K562 (cell line): ENCODE data around the gene ABHD1. TPM values are rescaled to one million over a fixed set of nuclear protein-coding genes. Genes with fewer than 3 reads are reported as not detected.

ENCODE experiments used
- ATF2 ChIP-seq: sonication (generic); formaldehyde crosslinking; IDR thresholded peaks from 2 replicates; pipeline ENCODE4 v1.8.1; 2022; ENCODE audit warnings: missing genetic modification reagents
- polyA plus RNA-seq, 8 experiments: library from polyadenylated mRNA; depleted of rRNA in 4 of 8; stranded (reverse) in 5 of 8; unstranded in 3 of 8; fragments of >200 nt; fragmentation: Nextera tagmentation in 2 of 8; fragmentation: Illumina TruSeq in 1 of 8; extraction: Ambion mirVana in 2 of 8; extraction: Trizol in 1 of 8; gene quantifications; 2 replicates each; pipeline versions ENCODE4 v1.2.1 to v1.2.3, GENCODE V29; 2011 to 2014; ENCODE audit warnings: inconsistent platforms in 1 of 8, missing spikeins in 1 of 8
- total RNA-seq, 7 experiments: library from RNA; depleted of rRNA in 6 of 7; stranded (reverse); fragments of >200 nt in 6 of 7; fragmentation: Illumina TruSeq in 2 of 7; extraction: Trizol in 2 of 7; gene quantifications; 2 replicates each; pipeline versions ENCODE4 v1.2.1 to v1.2.3, GENCODE V29; 2011 to 2021; ENCODE audit warnings: low replicate concordance in 1 of 7
- TF ChIP-seq, protein P1 (sequence below): fragments of 450-650 bp; IDR thresholded peaks from 2 replicates; pipeline ENCODE4 v1.6.1; 2017; ENCODE audit warnings: antibody characterized with exemption, mild to moderate bottlenecking
- TF ChIP-seq, protein P2 (sequence below), 3 experiments: fragments of 200-800 bp in 1 of 3; sonication (Bioruptor generic) in 1 of 3; sonication (generic) in 1 of 3; formaldehyde crosslinking in 1 of 3; IDR thresholded peaks; 2 replicates each; pipeline versions ENCODE4 v1.6.1 to v1.8.0; 2016 to 2022; ENCODE audit warnings: mild to moderate bottlenecking in 2 of 3, missing compliant biosample characterization in 2 of 3, missing genetic modification characterization in 2 of 3, missing genetic modification reagents in 1 of 3

Gene ABHD1
- total and polyA plus RNA-seq, 9 of the 15 experiments (the other 6 are each of a cell fraction or from before 2014, with no cell fraction given) = 0.10 to 0.16 (median 0.11) TPM; not detected in 5

DNA sequence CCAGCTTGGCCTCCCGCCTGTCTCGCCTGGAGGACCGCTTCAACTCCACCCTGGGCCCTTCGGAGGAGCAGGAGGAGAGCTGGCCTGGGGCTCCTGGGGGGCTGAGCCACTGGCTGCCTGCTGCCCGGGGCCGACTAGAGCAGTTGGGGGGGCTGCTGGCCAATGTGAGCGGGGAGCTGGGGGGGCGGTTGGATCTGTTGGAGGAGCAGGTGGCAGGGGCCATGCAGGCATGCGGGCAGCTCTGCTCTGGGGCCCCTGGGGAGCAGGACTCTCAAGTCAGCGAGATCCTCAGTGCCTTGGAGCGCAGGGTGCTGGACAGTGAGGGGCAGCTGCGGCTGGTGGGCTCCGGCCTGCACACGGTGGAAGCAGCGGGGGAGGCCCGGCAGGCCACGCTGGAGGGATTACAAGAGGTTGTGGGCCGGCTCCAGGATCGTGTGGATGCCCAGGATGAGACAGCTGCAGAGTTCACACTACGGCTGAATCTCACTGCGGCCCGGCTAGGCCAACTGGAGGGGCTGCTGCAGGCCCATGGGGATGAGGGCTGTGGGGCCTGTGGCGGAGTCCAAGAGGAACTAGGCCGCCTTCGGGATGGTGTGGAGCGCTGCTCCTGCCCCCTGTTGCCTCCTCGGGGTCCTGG, 40.7 kb upstream of the ABHD1 start (continued):
- TF ChIP-seq, protein P1, sequence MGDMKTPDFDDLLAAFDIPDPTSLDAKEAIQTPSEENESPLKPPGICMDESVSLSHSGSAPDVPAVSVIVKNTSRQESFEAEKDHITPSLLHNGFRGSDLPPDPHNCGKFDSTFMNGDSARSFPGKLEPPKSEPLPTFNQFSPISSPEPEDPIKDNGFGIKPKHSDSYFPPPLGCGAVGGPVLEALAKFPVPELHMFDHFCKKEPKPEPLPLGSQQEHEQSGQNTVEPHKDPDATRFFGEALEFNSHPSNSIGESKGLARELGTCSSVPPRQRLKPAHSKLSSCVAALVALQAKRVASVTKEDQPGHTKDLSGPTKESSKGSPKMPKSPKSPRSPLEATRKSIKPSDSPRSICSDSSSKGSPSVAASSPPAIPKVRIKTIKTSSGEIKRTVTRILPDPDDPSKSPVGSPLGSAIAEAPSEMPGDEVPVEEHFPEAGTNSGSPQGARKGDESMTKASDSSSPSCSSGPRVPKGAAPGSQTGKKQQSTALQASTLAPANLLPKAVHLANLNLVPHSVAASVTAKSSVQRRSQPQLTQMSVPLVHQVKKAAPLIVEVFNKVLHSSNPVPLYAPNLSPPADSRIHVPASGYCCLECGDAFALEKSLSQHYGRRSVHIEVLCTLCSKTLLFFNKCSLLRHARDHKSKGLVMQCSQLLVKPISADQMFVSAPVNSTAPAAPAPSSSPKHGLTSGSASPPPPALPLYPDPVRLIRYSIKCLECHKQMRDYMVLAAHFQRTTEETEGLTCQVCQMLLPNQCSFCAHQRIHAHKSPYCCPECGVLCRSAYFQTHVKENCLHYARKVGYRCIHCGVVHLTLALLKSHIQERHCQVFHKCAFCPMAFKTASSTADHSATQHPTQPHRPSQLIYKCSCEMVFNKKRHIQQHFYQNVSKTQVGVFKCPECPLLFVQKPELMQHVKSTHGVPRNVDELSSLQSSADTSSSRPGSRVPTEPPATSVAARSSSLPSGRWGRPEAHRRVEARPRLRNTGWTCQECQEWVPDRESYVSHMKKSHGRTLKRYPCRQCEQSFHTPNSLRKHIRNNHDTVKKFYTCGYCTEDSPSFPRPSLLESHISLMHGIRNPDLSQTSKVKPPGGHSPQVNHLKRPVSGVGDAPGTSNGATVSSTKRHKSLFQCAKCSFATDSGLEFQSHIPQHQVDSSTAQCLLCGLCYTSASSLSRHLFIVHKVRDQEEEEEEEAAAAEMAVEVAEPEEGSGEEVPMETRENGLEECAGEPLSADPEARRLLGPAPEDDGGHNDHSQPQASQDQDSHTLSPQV = 0 out of 2 replicates have a peak, but pooled peaks have one; percentile 4
- TF ChIP-seq, protein P2, sequence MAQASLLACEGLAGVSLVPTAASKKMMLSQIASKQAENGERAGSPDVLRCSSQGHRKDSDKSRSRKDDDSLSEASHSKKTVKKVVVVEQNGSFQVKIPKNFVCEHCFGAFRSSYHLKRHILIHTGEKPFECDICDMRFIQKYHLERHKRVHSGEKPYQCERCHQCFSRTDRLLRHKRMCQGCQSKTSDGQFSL (CRISPR knock-in tag; IDR thresholded peaks at IDR 0.05) = peak; percentile 30; the same call in 1 of the 2 replicates
- TF ChIP-seq, protein P2 (tag; IDR thresholded peaks at IDR 0.05) = no peak
- no peak for TF ChIP-seq ATF2 (CRISPR knock-in tag)
